Liver (tissue), 9 donors: Measurements from ENCODE around the gene GLB1L3. TPM values are rescaled to one million over a fixed set of nuclear protein-coding genes. Genes with fewer than 3 reads are reported as not detected.

Experiments used
- DNase-seq: peaks from one replicate; pipeline ENCODE4 v3.0.0-alpha.2; 2017; ENCODE audit warnings: low spot score
- H3K27ac ChIP-seq, 2 donors: one replicate each; pipeline ENCODE4 v1.7.0; 2013; ENCODE audit warnings: inconsistent platforms in 2 of 2, low read length in 2 of 2, control low read depth in 1 of 2, low read depth in 1 of 2, mild to moderate bottlenecking in 1 of 2
- H3K27me3 ChIP-seq, 4 donors: one replicate each; pipeline versions ENCODE4 v1.6.1 to v1.7.0; 2013; ENCODE audit warnings: low read length in 3 of 4, inconsistent platforms in 1 of 4, mild to moderate bottlenecking in 1 of 4, moderate library complexity in 1 of 4; ENCODE audit not compliant: control insufficient read depth in 4 of 4, insufficient read depth in 4 of 4
- H3K36me3 ChIP-seq, 4 donors: one replicate each; pipeline versions ENCODE4 v1.6.1 to v1.7.0; 2013; ENCODE audit warnings: low read length in 3 of 4, mild to moderate bottlenecking in 3 of 4, low read depth in 1 of 4, moderate library complexity in 1 of 4; ENCODE audit not compliant: control insufficient read depth in 4 of 4, insufficient read depth in 3 of 4
- H3K4me1 ChIP-seq, 4 donors: one replicate each; pipeline versions ENCODE4 v1.6.1 to v1.7.0; 2013; ENCODE audit warnings: low read length in 3 of 4, mild to moderate bottlenecking in 3 of 4, moderate library complexity in 1 of 4; ENCODE audit not compliant: control insufficient read depth in 4 of 4, insufficient read depth in 4 of 4
- H3K4me3 ChIP-seq, 3 donors: one replicate each; pipeline versions ENCODE4 v1.6.1 to v1.7.0; 2013; ENCODE audit warnings: low read length in 3 of 3, control low read depth in 1 of 3, low read depth in 1 of 3, mild to moderate bottlenecking in 1 of 3
- H3K9ac ChIP-seq, 2 donors: one replicate each; pipeline ENCODE4 v1.7.0; 2013; ENCODE audit warnings: low read length in 2 of 2, mild to moderate bottlenecking in 2 of 2, moderate library complexity in 2 of 2, control low read depth in 1 of 2, low read depth in 1 of 2
- H3K9me3 ChIP-seq, 4 donors: one replicate each; pipeline versions ENCODE4 v1.6.1 to v1.7.0; 2013; ENCODE audit warnings: low read length in 3 of 4; ENCODE audit not compliant: control insufficient read depth in 4 of 4
- ATF3 ChIP-seq: IDR thresholded peaks from 2 replicates; pipeline ENCODE4 v1.6.1; 2016; ENCODE audit warnings: antibody characterized with exemption
- CTCF ChIP-seq: fragments of 150-350 bp; IDR thresholded peaks from 2 replicates; pipeline ENCODE4 v1.5.1; 2017; ENCODE audit warnings: improper control_type of control experiment, low read depth, low read length; ENCODE audit not compliant: missing input control
- EGR1 ChIP-seq, 2 donors: IDR thresholded peaks; 2 replicates each; pipeline ENCODE4 v1.6.1; 2016 to 2018; ENCODE audit warnings: antibody characterized with exemption in 2 of 2, low read depth in 2 of 2
- FOXA1 ChIP-seq: IDR thresholded peaks from 2 replicates; pipeline ENCODE4 v1.6.1; 2016; ENCODE audit warnings: antibody characterized with exemption
- FOXA2 ChIP-seq: IDR thresholded peaks from 2 replicates; pipeline ENCODE4 v1.6.1; 2016; ENCODE audit warnings: antibody characterized with exemption
- GABPA ChIP-seq, 2 donors: IDR thresholded peaks in 1 of 2; conservative IDR thresholded peaks in 1 of 2; 2 replicates each; pipeline ENCODE4 v1.6.1; 2016; ENCODE audit warnings: antibody characterized with exemption in 2 of 2, mild to moderate bottlenecking in 1 of 2, moderate library complexity in 1 of 2
- HNF4G ChIP-seq: IDR thresholded peaks from 2 replicates; pipeline ENCODE4 v1.6.1; 2016; ENCODE audit warnings: antibody characterized with exemption
- JUND ChIP-seq, 2 donors: IDR thresholded peaks; 2 replicates each; pipeline ENCODE4 v1.6.1; 2016; ENCODE audit warnings: antibody characterized with exemption in 2 of 2
- NR2F2 ChIP-seq: IDR thresholded peaks from 2 replicates; pipeline ENCODE4 v1.6.1; 2016; ENCODE audit warnings: antibody characterized with exemption
- RAD21 ChIP-seq, 2 donors: IDR thresholded peaks; 2 replicates each; pipeline ENCODE4 v1.6.1; 2016; ENCODE audit warnings: antibody characterized with exemption in 2 of 2, mild to moderate bottlenecking in 2 of 2
- RXRA ChIP-seq, 2 donors: IDR thresholded peaks; 2 replicates each; pipeline ENCODE4 v1.6.1; 2017 to 2018; ENCODE audit warnings: antibody characterized with exemption in 2 of 2, mild to moderate bottlenecking in 1 of 2
- SP1 ChIP-seq: IDR thresholded peaks from 2 replicates; pipeline ENCODE4 v1.6.1; 2018; ENCODE audit warnings: antibody characterized with exemption, mild to moderate bottlenecking
- ZBTB33 ChIP-seq: IDR thresholded peaks from 2 replicates; pipeline ENCODE4 v1.6.1; 2016; ENCODE audit warnings: antibody characterized with exemption
- WGBS: extraction: QIAGEN DNeasy Blood & Tissue Kit; methylation state at CpG from one replicate; pipeline ENCODE4 v1.1.7; 2013; 5-methylcytosine and 5-hydroxymethylcytosine counted together
- polyA plus RNA-seq, 2 donors: library from polyadenylated mRNA; stranded (reverse) in 1 of 2; unstranded in 1 of 2; fragments of 200-250 nt in 1 of 2; fragments of >200 nt in 1 of 2; fragmentation: Nextera tagmentation in 1 of 2; extraction: Ambion mirVana in 1 of 2; gene quantifications; one replicate each; pipeline versions ENCODE4 v1.2.1 to v1.2.3, GENCODE V29; 2013 to 2015
- total RNA-seq, 2 donors: library from RNA; depleted of rRNA; stranded (reverse); fragments of >200 nt; gene quantifications; one replicate each; pipeline ENCODE4 v1.2.3, GENCODE V29; 2014
- TF ChIP-seq, protein P1 (sequence below): IDR thresholded peaks from 2 replicates; pipeline ENCODE4 v1.6.1; 2016; ENCODE audit warnings: antibody characterized with exemption
- TF ChIP-seq, protein P2 (sequence below): IDR thresholded peaks from 2 replicates; pipeline ENCODE4 v1.6.1; 2016; ENCODE audit warnings: antibody characterized with exemption, mild to moderate bottlenecking
- donor health status: healthy.
- donor health status: healthy.
- donor health status: healthy.
- donor health status: healthy.
- donor health status: healthy.

GLB1L3 gene
- total and polyA plus RNA-seq, 4 donors = 0.08 TPM; not detected in 3

GRCh38 chr11:134244593-134244992 is 31.6 kb upstream of the GLB1L3 start:
- Histone ChIP-seq H3K36me3 (peaks cover 3 to 80% (median 49%) of the 10 kb centered on the region in 4 donors), H3K9ac (no peak overlapping the region), H3K4me3 (no peak overlapping the region), H3K9me3 (no peaks in the 10 kb centered on the region), H3K27me3 (no peaks in the 10 kb centered on the region), H3K27ac (no peak overlapping the region), H3K4me1 (no peaks in the 10 kb centered on the region)
- no peak for DNase-seq
- TF ChIP-seq JUND (IDR thresholded peaks at IDR 0.05) (no peak), RXRA (IDR thresholded peaks at IDR 0.05) (peak in 1 of 2 donors; percentile 24), FOXA1 (no peak), EGR1 (IDR thresholded peaks at IDR 0.05; ENCODE audit: low read depth in 2 of 2) (no peak), RAD21 (IDR thresholded peaks at IDR 0.05) (peak; percentile 63 to 80), ATF3 (no peak), GABPA (IDR thresholded peaks at IDR 0.05 in 1 of 2, conservative IDR thresholded peaks at IDR 0.05 in 1 of 2) (no peak), NR2F2 (no peak), SP1 (no peak), CTCF (peak; percentile 63), FOXA2 (no peak), ZBTB33 (no peak), HNF4G (no peak)
- TF ChIP-seq, protein P1, sequence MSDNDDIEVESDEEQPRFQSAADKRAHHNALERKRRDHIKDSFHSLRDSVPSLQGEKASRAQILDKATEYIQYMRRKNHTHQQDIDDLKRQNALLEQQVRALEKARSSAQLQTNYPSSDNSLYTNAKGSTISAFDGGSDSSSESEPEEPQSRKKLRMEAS = no peak
- TF ChIP-seq, protein P2, sequence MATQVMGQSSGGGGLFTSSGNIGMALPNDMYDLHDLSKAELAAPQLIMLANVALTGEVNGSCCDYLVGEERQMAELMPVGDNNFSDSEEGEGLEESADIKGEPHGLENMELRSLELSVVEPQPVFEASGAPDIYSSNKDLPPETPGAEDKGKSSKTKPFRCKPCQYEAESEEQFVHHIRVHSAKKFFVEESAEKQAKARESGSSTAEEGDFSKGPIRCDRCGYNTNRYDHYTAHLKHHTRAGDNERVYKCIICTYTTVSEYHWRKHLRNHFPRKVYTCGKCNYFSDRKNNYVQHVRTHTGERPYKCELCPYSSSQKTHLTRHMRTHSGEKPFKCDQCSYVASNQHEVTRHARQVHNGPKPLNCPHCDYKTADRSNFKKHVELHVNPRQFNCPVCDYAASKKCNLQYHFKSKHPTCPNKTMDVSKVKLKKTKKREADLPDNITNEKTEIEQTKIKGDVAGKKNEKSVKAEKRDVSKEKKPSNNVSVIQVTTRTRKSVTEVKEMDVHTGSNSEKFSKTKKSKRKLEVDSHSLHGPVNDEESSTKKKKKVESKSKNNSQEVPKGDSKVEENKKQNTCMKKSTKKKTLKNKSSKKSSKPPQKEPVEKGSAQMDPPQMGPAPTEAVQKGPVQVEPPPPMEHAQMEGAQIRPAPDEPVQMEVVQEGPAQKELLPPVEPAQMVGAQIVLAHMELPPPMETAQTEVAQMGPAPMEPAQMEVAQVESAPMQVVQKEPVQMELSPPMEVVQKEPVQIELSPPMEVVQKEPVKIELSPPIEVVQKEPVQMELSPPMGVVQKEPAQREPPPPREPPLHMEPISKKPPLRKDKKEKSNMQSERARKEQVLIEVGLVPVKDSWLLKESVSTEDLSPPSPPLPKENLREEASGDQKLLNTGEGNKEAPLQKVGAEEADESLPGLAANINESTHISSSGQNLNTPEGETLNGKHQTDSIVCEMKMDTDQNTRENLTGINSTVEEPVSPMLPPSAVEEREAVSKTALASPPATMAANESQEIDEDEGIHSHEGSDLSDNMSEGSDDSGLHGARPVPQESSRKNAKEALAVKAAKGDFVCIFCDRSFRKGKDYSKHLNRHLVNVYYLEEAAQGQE = no peak
- WGBS = 57% methylated on average over 7 of the region's 7 CpGs

DNA sequence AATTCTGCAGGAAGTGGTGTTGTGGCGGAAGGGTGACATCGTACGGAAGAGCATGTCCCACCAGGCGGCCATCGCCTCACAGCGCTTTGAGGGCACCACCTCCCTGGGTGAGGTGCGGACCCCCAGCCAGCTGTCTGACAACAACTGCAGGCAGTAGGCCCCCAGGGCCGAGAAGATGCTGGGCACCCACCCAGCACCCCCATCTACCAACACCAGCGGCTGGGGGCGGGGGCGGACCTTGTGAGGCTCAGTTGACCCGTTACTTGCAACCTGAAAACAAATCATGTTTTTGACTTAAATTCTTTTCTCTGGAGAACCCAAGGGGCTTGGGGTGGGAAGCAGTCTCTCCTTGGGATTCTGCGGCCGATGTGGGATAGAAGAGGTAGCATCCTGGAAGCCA is 30.7 kb upstream of the GLB1L3 start:
- no peak for DNase-seq
- 96% methylated on average over 14 of the region's 14 CpGs for WGBS
- peaks cover 3 to 72% (median 47%) of the 10 kb centered on the region in 4 donors for H3K36me3 ChIP-seq
- no peak overlapping the region for H3K9ac ChIP-seq
- H3K27ac ChIP-seq = no peak overlapping the region
- no peaks in the 10 kb centered on the region for H3K9me3 ChIP-seq
- no peaks in the 10 kb centered on the region for H3K27me3 ChIP-seq
- TF ChIP-seq RXRA (IDR thresholded peaks at IDR 0.05) (no peak), RAD21 (IDR thresholded peaks at IDR 0.05) (no peak), ATF3 (no peak), FOXA1 (no peak)
- peaks cover 4 to 8% (median 7%) of the 10 kb centered on the region in 4 donors for H3K4me1 ChIP-seq
- H3K4me3 ChIP-seq = no peak overlapping the region
